DOHH2 (cell line): Measurements from ENCODE around the gene ABI3BP.

ENCODE experiments used
- H3F3A ChIP-seq: fragments of 200-600 bp; sonication (generic), shearing (Covaris generic); 2 replicates; pipeline ENCODE4 v1.6.0; 2016; ENCODE audit warnings: antibody characterized with exemption, mild to moderate bottlenecking; ENCODE audit not compliant: control insufficient read depth, insufficient read depth
- H3K27ac ChIP-seq: fragments of 200-600 bp; sonication (generic); 2 replicates; pipeline ENCODE4 v1.5.1; 2014; ENCODE audit warnings: low read depth, mild to moderate bottlenecking, low read length, moderate library complexity
- H3K27me3 ChIP-seq: fragments of 200-600 bp; sonication (generic); 2 replicates; pipeline ENCODE4 v1.6.1; 2014; ENCODE audit warnings: mild to moderate bottlenecking, low read length, mixed read lengths; ENCODE audit not compliant: control insufficient read depth
- H3K36me3 ChIP-seq: fragments of 200-600 bp; sonication (generic); 2 replicates; pipeline ENCODE4 v1.6.1; 2014; ENCODE audit warnings: mild to moderate bottlenecking, low read length, moderate library complexity, mixed read lengths; ENCODE audit not compliant: control insufficient read depth
- H3K4me1 ChIP-seq: fragments of 200-600 bp; sonication (generic); 2 replicates; pipeline ENCODE4 v1.6.1; 2014; ENCODE audit warnings: mild to moderate bottlenecking, low read length, mixed read lengths; ENCODE audit not compliant: control insufficient read depth
- H3K4me2 ChIP-seq: fragments of 200-600 bp; sonication (generic); 2 replicates; pipeline ENCODE4 v1.6.0; 2014; ENCODE audit warnings: mild to moderate bottlenecking, low read length, moderate library complexity
- H3K4me3 ChIP-seq: fragments of 200-600 bp; sonication (generic); 2 replicates; pipeline ENCODE4 v1.5.1; 2014; ENCODE audit warnings: mild to moderate bottlenecking, low read length, mixed read lengths
- H3K79me2 ChIP-seq: fragments of 200-600 bp; sonication (generic); 2 replicates; pipeline ENCODE4 v1.6.1; 2014; ENCODE audit warnings: mild to moderate bottlenecking, low read length, mixed read lengths; ENCODE audit not compliant: control insufficient read depth
- H3K9me2 ChIP-seq: fragments of 200-600 bp; sonication (generic); replicated peaks from 2 replicates; pipeline ENCODE4 v1.6.1; 2014; ENCODE audit warnings: mild to moderate bottlenecking, low read length, mixed read lengths; ENCODE audit not compliant: control insufficient read depth
- H3K9me3 ChIP-seq: fragments of 200-600 bp; sonication (generic); 2 replicates; pipeline ENCODE4 v1.6.1; 2014; ENCODE audit warnings: antibody characterized with exemption, low read length, mixed read lengths; ENCODE audit not compliant: control insufficient read depth, insufficient read depth
- H4K20me1 ChIP-seq: fragments of 200-600 bp; sonication (generic); 2 replicates; pipeline ENCODE4 v1.6.0; 2014; ENCODE audit warnings: low read depth, mild to moderate bottlenecking, antibody characterized with exemption, low read length, moderate library complexity; ENCODE audit not compliant: control insufficient read depth, insufficient read depth
- CTCF ChIP-seq: fragments of 200-600 bp; sonication (generic); IDR thresholded peaks from one replicate; pipeline ENCODE4 v1.5.1; 2014; ENCODE audit warnings: antibody characterized with exemption, mild to moderate bottlenecking, low read depth, low read length; ENCODE audit not compliant: poor library complexity, severe bottlenecking
- EZH2phosphoT487 ChIP-seq: fragments of 200-600 bp; sonication (generic); IDR thresholded peaks from 2 replicates; pipeline ENCODE4 v1.6.1; 2017; ENCODE audit warnings: borderline replicate concordance, mild to moderate bottlenecking, antibody characterized with exemption, low read length, moderate library complexity, mixed read lengths

The ABI3BP gene

GRCh38 chr3:100972867-100973266, 20.4 kb downstream of the ABI3BP start:
- H3F3A ChIP-seq = no peaks in the 10 kb centered on the region
- TF ChIP-seq EZH2phosphoT487 (no peak), CTCF (no peak)
- no peaks in the 10 kb centered on the region for H3K79me2 ChIP-seq
- no peaks in the 10 kb centered on the region for H3K36me3 ChIP-seq
- no peaks in the 10 kb centered on the region for H3K4me1 ChIP-seq
- no peak overlapping the region for H3K4me2 ChIP-seq
- no peaks in the 10 kb centered on the region for H3K9me3 ChIP-seq
- no peak overlapping the region for H3K27ac ChIP-seq
- H3K27me3 ChIP-seq = no peaks in the 10 kb centered on the region
- H3K4me3 ChIP-seq = no peak overlapping the region
- no peaks in the 10 kb centered on the region for H3K9me2 ChIP-seq
- H4K20me1 ChIP-seq = no peaks in the 10 kb centered on the region

DNA sequence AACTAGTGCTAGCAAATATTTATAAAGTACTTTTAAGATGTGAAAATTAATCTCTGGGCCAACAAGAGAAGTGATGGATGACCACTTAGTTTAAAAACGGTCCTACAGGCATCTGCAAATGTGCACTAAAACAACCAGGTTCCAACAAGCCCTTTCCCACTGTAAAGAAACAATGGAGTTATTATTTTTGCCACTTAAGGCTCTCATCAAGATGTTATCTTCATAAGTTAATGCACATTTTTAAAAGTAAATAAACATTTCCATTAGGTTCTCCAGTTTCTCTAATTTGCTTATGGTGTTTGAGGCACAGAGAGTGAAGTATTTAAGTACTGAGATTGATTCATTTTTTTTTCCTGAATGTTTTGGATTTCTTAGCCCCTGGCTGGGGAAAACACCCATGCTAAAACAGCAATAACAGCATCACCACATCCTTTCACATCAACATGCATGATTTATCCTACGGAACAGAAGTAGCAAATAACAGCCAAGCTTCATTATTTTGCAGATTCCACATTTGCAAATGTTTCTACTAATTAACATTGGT, 20.8 kb downstream of the ABI3BP start:
- H3F3A ChIP-seq = no peaks in the 10 kb centered on the region
- no peak overlapping the region for H3K4me2 ChIP-seq
- H4K20me1 ChIP-seq = no peaks in the 10 kb centered on the region
- no peak overlapping the region for H3K27ac ChIP-seq
- no peaks in the 10 kb centered on the region for H3K4me1 ChIP-seq
- TF ChIP-seq EZH2phosphoT487 (no peak), CTCF (no peak)
- no peaks in the 10 kb centered on the region for H3K9me2 ChIP-seq
- H3K79me2 ChIP-seq = no peaks in the 10 kb centered on the region
- no peaks in the 10 kb centered on the region for H3K27me3 ChIP-seq
- H3K9me3 ChIP-seq = no peaks in the 10 kb centered on the region
- no peak overlapping the region for H3K4me3 ChIP-seq
- H3K36me3 ChIP-seq = no peaks in the 10 kb centered on the region

DNA sequence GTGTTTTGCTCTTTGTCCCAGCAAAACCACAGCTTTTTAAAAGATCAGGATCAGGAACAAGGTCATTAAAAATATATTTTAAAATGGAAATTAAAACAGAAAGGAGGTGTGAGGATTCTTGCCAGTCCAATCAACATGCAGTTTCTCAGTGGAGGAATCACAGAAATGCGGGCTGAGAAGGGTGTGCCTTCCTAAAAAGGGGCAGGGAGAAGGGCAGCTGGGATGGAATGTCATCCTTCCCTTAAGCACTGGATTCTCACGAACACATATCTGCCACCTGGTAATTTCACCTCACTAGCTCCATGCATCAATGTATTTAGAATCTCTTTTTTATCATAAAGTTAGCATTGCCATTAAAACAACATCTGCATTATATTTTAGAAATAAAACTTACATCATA, 21.4 kb downstream of the ABI3BP start:
- Histone ChIP-seq H3K27me3 (no peaks in the 10 kb centered on the region), H3K27ac (no peak overlapping the region), H3K79me2 (no peaks in the 10 kb centered on the region), H3K4me2 (no peak overlapping the region), H4K20me1 (no peaks in the 10 kb centered on the region), H3F3A (no peaks in the 10 kb centered on the region), H3K4me1 (no peaks in the 10 kb centered on the region), H3K9me3 (no peaks in the 10 kb centered on the region), H3K4me3 (no peak overlapping the region), H3K36me3 (no peaks in the 10 kb centered on the region), H3K9me2 (no peaks in the 10 kb centered on the region)
- TF ChIP-seq CTCF (no peak), EZH2phosphoT487 (no peak)
